ENCODE results near the gene TMEM134. TPM values are rescaled to one million over a fixed set of nuclear protein-coding genes. Genes with fewer than 3 reads are reported as not detected.

The TMEM134 gene
- total and polyA plus RNA-seq, 2 donors (not counting 3 experiments of a cell fraction or from before 2014, with no cell fraction given) = 33.4 to 207 TPM

GRCh38 chr11:67503119-67504004 is 34.3 kb upstream of the TMEM134 start:
- Histone ChIP-seq H2AFZ (ENCODE audit: low read depth, low read length) (no peak overlapping the region), H3K27me3 (ENCODE audit: control insufficient read depth in 2 of 2, insufficient read depth in 2 of 2, low read length in 2 of 2) (no peaks in the 10 kb centered on the region), H3K9ac (replicated peaks; ENCODE audit: extremely low read depth, insufficient read depth, low read length) (no peak overlapping the region), H3K9me3 (replicated peaks; ENCODE audit: control insufficient read depth, insufficient read depth, low read length) (no peaks in the 10 kb centered on the region), H3K4me3 (replicated peaks in 1 of 3; ENCODE audit: insufficient read depth in 1 of 3, low read depth in 1 of 3, low read length in 3 of 3) (peak overlapping the region in 1 of 3 experiments; percentile 43), H3K4me2 (ENCODE audit: insufficient read depth, low read length) (peak overlapping the region; percentile 62), H3K9me1 (replicated peaks; ENCODE audit: control insufficient read depth, extremely low read depth, insufficient read depth, low read length) (no peaks in the 10 kb centered on the region), H4K20me1 (replicated peaks; ENCODE audit: control insufficient read depth, extremely low read depth, insufficient read depth, low read length) (no peaks in the 10 kb centered on the region), H3K4me1 (ENCODE audit: control insufficient read depth, extremely low read depth, insufficient read depth, low read length) (peaks cover 32% of the 10 kb centered on the region), H3K36me3 (ENCODE audit: control insufficient read depth in 2 of 2, extremely low read depth in 1 of 2, insufficient read depth in 2 of 2, low read length in 2 of 2) (peaks cover 0 to 4% of the 10 kb centered on the region in 2 experiments), H3K27ac (ENCODE audit: insufficient read depth, low read depth, low read length) (no peak overlapping the region), H3K79me2 (ENCODE audit: control insufficient read depth, insufficient read depth, low read length) (peaks cover 11% of the 10 kb centered on the region)
- BruUV-seq (replicated peaks) = no TSS peak
- TF ChIP-seq POLR2AphosphoS5 (IDR thresholded peaks at IDR 0.05; ENCODE audit: insufficient read depth, low read depth, low read length) (no peak), MYC (IDR thresholded peaks at IDR 0.05; ENCODE audit: low read depth, low read length) (no peak), FOS (IDR thresholded peaks at IDR 0.05; ENCODE audit: borderline replicate concordance, insufficient read depth, low read length) (no peak), POLR2A (IDR thresholded peaks at IDR 0.05; ENCODE audit: low read depth, low read length) (no peak), JUN (IDR thresholded peaks at IDR 0.05; ENCODE audit: borderline replicate concordance, insufficient read depth, insufficient read length, low read depth) (no peak), CTCF (IDR thresholded peaks at IDR 0.05; ENCODE audit: extremely low read depth in 1 of 2, insufficient read depth in 1 of 2, low read depth in 1 of 2, low read length in 2 of 2) (no peak), GATA2 (IDR thresholded peaks at IDR 0.05; ENCODE audit: insufficient read depth, insufficient read length, low read depth, low read length) (no peak), EZH2 (IDR thresholded peaks at IDR 0.05; ENCODE audit: borderline replicate concordance, low read depth, low read length, severe bottlenecking) (no peak)
- TF ChIP-seq, protein P1, sequence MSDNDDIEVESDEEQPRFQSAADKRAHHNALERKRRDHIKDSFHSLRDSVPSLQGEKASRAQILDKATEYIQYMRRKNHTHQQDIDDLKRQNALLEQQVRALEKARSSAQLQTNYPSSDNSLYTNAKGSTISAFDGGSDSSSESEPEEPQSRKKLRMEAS (IDR thresholded peaks at IDR 0.05; ENCODE audit: insufficient read depth, insufficient read length) = no peak
- CTCF ChIA-PET = interaction anchor here (0.7 kb wide), 1 partner anchor 152 kb away, joined by 3 read pairs; no protein-coding TSS in a partner anchor
- no peak for FAIRE-seq
- dilution Hi-C loops (cut with MboI; ENCODE audit: extremely low pct_ligation_motif_present, low sequenced_read_pairs) = no loop called here
- no peak for DNase-seq (ENCODE audit: low read depth, low spot score)
- POLR2A ChIA-PET = no interaction called here
- intact Hi-C loops (cut with micrococcal nuclease) = loop anchor here (2.0 to 10.0 kb wide), 2 partner anchors 61 to 239 kb away; partner anchors contain the start of genes CORO1B and GRK2
